MM.1S (cell line): Measurements from ENCODE around the gene PBX3.

Experiments used
- CTCF ChIP-seq: fragments of 300-600 bp; sonication (generic); IDR thresholded peaks from 2 replicates; pipeline ENCODE4 v1.5.1; 2016; ENCODE audit warnings: antibody characterized with exemption, low read length, mixed read lengths
- EZH2 ChIP-seq: fragments of 300-600 bp; sonication (generic); optimal IDR thresholded peaks from 2 replicates; pipeline ENCODE3; 2017; ENCODE audit warnings: low read depth, mild to moderate bottlenecking, antibody characterized with exemption, low read length, mixed read lengths

GRCh38 chr9:125699870-125700269, 47.3 kb upstream of the PBX3 start:
- TF ChIP-seq CTCF: no peak
- no peak for TF ChIP-seq EZH2
